ENCODE data around the gene TXLNB.

TXLNB gene

GRCh38 chr6:139201378-139201777 lies 90.4 kb downstream of the TXLNB start:
- no peak for TF ChIP-seq CTCF (IDR thresholded peaks at IDR 0.05; ENCODE audit: low read depth, low read length)
- DNase-seq (ENCODE audit: extremely low read depth, low read depth) = no peak

- DNase-seq (ENCODE audit: extremely low read depth, low read depth) = no peak
- TF ChIP-seq CTCF (IDR thresholded peaks at IDR 0.05; ENCODE audit: low read depth, low read length) = no peak
Observed at GRCh38 chr6:139198529-139199288, 93.1 kb downstream of the TXLNB start.

- TF ChIP-seq CTCF (IDR thresholded peaks at IDR 0.05; ENCODE audit: low read depth, low read length) = no peak
- DNase-seq (ENCODE audit: extremely low read depth, low read depth) = no peak
Observed at GRCh38 chr6:139194740-139195139, 97.1 kb downstream of the TXLNB start.
